GM12892 (cell line): ENCODE results near the gene CYP2S1.

Experiments
- POLR2A ChIP-seq: IDR thresholded peaks from 2 replicates; pipeline ENCODE4 v1.6.1; 2011; ENCODE audit warnings: low read depth, low read length, control low read depth
- POLR2AphosphoS5 ChIP-seq: IDR thresholded peaks from 2 replicates; pipeline ENCODE4 v1.6.1; 2011; ENCODE audit warnings: low read depth, low read length, control low read depth
- TAF1 ChIP-seq: IDR thresholded peaks from 2 replicates; pipeline ENCODE4 v1.6.1; 2011; ENCODE audit warnings: low read depth, mild to moderate bottlenecking, control low read depth, low read length, borderline replicate concordance

- TF ChIP-seq POLR2AphosphoS5 = no peak
- TF ChIP-seq TAF1 = no peak
- TF ChIP-seq POLR2A = no peak
Measured at GRCh38 chr19:41225238-41226052, 32.4 kb downstream of the CYP2S1 start.
